Measurements from ENCODE around the gene KRT7.

The KRT7 gene

GRCh38 chr12:52296572-52297215 lies 63.7 kb downstream of the KRT7 start:
- FAIRE-seq (no peak), DNase-seq (ENCODE audit: low spot score) (no peak)
